Liver (tissue), 9 donors: ENCODE measurements around the gene PDZRN4. TPM values are rescaled to one million over a fixed set of nuclear protein-coding genes. Genes with fewer than 3 reads are reported as not detected.

Source experiments
- DNase-seq: peaks from one replicate; pipeline ENCODE4 v3.0.0-alpha.2; 2017; ENCODE audit warnings: low spot score
- H3K27ac ChIP-seq, 2 donors: one replicate each; pipeline ENCODE4 v1.7.0; 2013; ENCODE audit warnings: inconsistent platforms in 2 of 2, low read length in 2 of 2, control low read depth in 1 of 2, low read depth in 1 of 2, mild to moderate bottlenecking in 1 of 2
- H3K27me3 ChIP-seq, 4 donors: one replicate each; pipeline versions ENCODE4 v1.6.1 to v1.7.0; 2013; ENCODE audit warnings: low read length in 3 of 4, inconsistent platforms in 1 of 4, mild to moderate bottlenecking in 1 of 4, moderate library complexity in 1 of 4; ENCODE audit not compliant: control insufficient read depth in 4 of 4, insufficient read depth in 4 of 4
- H3K36me3 ChIP-seq, 4 donors: one replicate each; pipeline versions ENCODE4 v1.6.1 to v1.7.0; 2013; ENCODE audit warnings: low read length in 3 of 4, mild to moderate bottlenecking in 3 of 4, low read depth in 1 of 4, moderate library complexity in 1 of 4; ENCODE audit not compliant: control insufficient read depth in 4 of 4, insufficient read depth in 3 of 4
- H3K4me1 ChIP-seq, 4 donors: one replicate each; pipeline versions ENCODE4 v1.6.1 to v1.7.0; 2013; ENCODE audit warnings: low read length in 3 of 4, mild to moderate bottlenecking in 3 of 4, moderate library complexity in 1 of 4; ENCODE audit not compliant: control insufficient read depth in 4 of 4, insufficient read depth in 4 of 4
- H3K4me3 ChIP-seq, 3 donors: one replicate each; pipeline versions ENCODE4 v1.6.1 to v1.7.0; 2013; ENCODE audit warnings: low read length in 3 of 3, control low read depth in 1 of 3, low read depth in 1 of 3, mild to moderate bottlenecking in 1 of 3
- H3K9ac ChIP-seq, 2 donors: one replicate each; pipeline ENCODE4 v1.7.0; 2013; ENCODE audit warnings: low read length in 2 of 2, mild to moderate bottlenecking in 2 of 2, moderate library complexity in 2 of 2, control low read depth in 1 of 2, low read depth in 1 of 2
- H3K9me3 ChIP-seq, 4 donors: one replicate each; pipeline versions ENCODE4 v1.6.1 to v1.7.0; 2013; ENCODE audit warnings: low read length in 3 of 4; ENCODE audit not compliant: control insufficient read depth in 4 of 4
- EGR1 ChIP-seq, 2 donors: IDR thresholded peaks; 2 replicates each; pipeline ENCODE4 v1.6.1; 2016 to 2018; ENCODE audit warnings: antibody characterized with exemption in 2 of 2, low read depth in 2 of 2
- FOXA1 ChIP-seq: IDR thresholded peaks from 2 replicates; pipeline ENCODE4 v1.6.1; 2016; ENCODE audit warnings: antibody characterized with exemption
- GABPA ChIP-seq, 2 donors: IDR thresholded peaks in 1 of 2; conservative IDR thresholded peaks in 1 of 2; 2 replicates each; pipeline ENCODE4 v1.6.1; 2016; ENCODE audit warnings: antibody characterized with exemption in 2 of 2, mild to moderate bottlenecking in 1 of 2, moderate library complexity in 1 of 2
- HNF4A ChIP-seq, 2 donors: conservative IDR thresholded peaks; 2 replicates each; pipeline ENCODE4 v1.6.1; 2016; ENCODE audit warnings: antibody characterized with exemption in 2 of 2, mild to moderate bottlenecking in 2 of 2
- HNF4G ChIP-seq: IDR thresholded peaks from 2 replicates; pipeline ENCODE4 v1.6.1; 2016; ENCODE audit warnings: antibody characterized with exemption
- JUND ChIP-seq, 2 donors: IDR thresholded peaks; 2 replicates each; pipeline ENCODE4 v1.6.1; 2016; ENCODE audit warnings: antibody characterized with exemption in 2 of 2
- NR2F2 ChIP-seq: IDR thresholded peaks from 2 replicates; pipeline ENCODE4 v1.6.1; 2016; ENCODE audit warnings: antibody characterized with exemption
- RAD21 ChIP-seq, 2 donors: IDR thresholded peaks; 2 replicates each; pipeline ENCODE4 v1.6.1; 2016; ENCODE audit warnings: antibody characterized with exemption in 2 of 2, mild to moderate bottlenecking in 2 of 2
- SP1 ChIP-seq: IDR thresholded peaks from 2 replicates; pipeline ENCODE4 v1.6.1; 2018; ENCODE audit warnings: antibody characterized with exemption, mild to moderate bottlenecking
- YY1 ChIP-seq: IDR thresholded peaks from 2 replicates; pipeline ENCODE4 v1.6.1; 2016; ENCODE audit warnings: antibody characterized with exemption, mild to moderate bottlenecking
- WGBS: extraction: QIAGEN DNeasy Blood & Tissue Kit; methylation state at CpG from one replicate; pipeline ENCODE4 v1.1.7; 2013; 5-methylcytosine and 5-hydroxymethylcytosine counted together
- polyA plus RNA-seq, 2 donors: library from polyadenylated mRNA; stranded (reverse) in 1 of 2; unstranded in 1 of 2; fragments of 200-250 nt in 1 of 2; fragments of >200 nt in 1 of 2; fragmentation: Nextera tagmentation in 1 of 2; extraction: Ambion mirVana in 1 of 2; gene quantifications; one replicate each; pipeline versions ENCODE4 v1.2.1 to v1.2.3, GENCODE V29; 2013 to 2015
- total RNA-seq, 2 donors: library from RNA; depleted of rRNA; stranded (reverse); fragments of >200 nt; gene quantifications; one replicate each; pipeline ENCODE4 v1.2.3, GENCODE V29; 2014
- TF ChIP-seq, protein P1 (sequence below): IDR thresholded peaks from 2 replicates; pipeline ENCODE4 v1.6.1; 2016; ENCODE audit warnings: antibody characterized with exemption
- TF ChIP-seq, protein P2 (sequence below): fragments of 150-350 bp; IDR thresholded peaks from 2 replicates; pipeline ENCODE4 v1.5.1; 2017; ENCODE audit warnings: improper control_type of control experiment, low read depth, low read length; ENCODE audit not compliant: missing input control
- TF ChIP-seq, protein P3 (sequence below): IDR thresholded peaks from 2 replicates; pipeline ENCODE4 v1.6.1; 2016; ENCODE audit warnings: antibody characterized with exemption
- TF ChIP-seq, protein P4 (sequence below): IDR thresholded peaks from 2 replicates; pipeline ENCODE4 v1.6.1; 2016; ENCODE audit warnings: antibody characterized with exemption, mild to moderate bottlenecking
- TF ChIP-seq, protein P5 (sequence below): IDR thresholded peaks from 2 replicates; pipeline ENCODE4 v1.6.1; 2016; ENCODE audit warnings: antibody characterized with exemption
- donor health status: healthy.
- donor health status: healthy.
- donor health status: healthy.
- donor health status: healthy.
- donor health status: healthy.

Gene PDZRN4
- total and polyA plus RNA-seq, 4 donors, result 0.11 to 1.1 (median 0.24) TPM

- WGBS, result 77% methylated on average over 1 of the region's 1 CpG
- Histone ChIP-seq H3K36me3 (no peaks in the 10 kb centered on the region), H3K27ac (no peak overlapping the region), H3K4me3 (no peak overlapping the region), H3K9me3 (no peaks in the 10 kb centered on the region), H3K27me3 (peaks cover 0 to 6% (median 2%) of the 10 kb centered on the region in 4 donors), H3K4me1 (peaks cover 0 to 3% (median 1%) of the 10 kb centered on the region in 4 donors), H3K9ac (no peak overlapping the region)
- DNase-seq, result no peak
- TF ChIP-seq, protein P1, sequence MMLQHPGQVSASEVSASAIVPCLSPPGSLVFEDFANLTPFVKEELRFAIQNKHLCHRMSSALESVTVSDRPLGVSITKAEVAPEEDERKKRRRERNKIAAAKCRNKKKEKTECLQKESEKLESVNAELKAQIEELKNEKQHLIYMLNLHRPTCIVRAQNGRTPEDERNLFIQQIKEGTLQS, result no peak
- no peak for TF ChIP-seq EGR1 (IDR thresholded peaks at IDR 0.05; ENCODE audit: low read depth in 2 of 2)
- TF ChIP-seq JUND (IDR thresholded peaks at IDR 0.05), result no peak
- TF ChIP-seq, protein P2, sequence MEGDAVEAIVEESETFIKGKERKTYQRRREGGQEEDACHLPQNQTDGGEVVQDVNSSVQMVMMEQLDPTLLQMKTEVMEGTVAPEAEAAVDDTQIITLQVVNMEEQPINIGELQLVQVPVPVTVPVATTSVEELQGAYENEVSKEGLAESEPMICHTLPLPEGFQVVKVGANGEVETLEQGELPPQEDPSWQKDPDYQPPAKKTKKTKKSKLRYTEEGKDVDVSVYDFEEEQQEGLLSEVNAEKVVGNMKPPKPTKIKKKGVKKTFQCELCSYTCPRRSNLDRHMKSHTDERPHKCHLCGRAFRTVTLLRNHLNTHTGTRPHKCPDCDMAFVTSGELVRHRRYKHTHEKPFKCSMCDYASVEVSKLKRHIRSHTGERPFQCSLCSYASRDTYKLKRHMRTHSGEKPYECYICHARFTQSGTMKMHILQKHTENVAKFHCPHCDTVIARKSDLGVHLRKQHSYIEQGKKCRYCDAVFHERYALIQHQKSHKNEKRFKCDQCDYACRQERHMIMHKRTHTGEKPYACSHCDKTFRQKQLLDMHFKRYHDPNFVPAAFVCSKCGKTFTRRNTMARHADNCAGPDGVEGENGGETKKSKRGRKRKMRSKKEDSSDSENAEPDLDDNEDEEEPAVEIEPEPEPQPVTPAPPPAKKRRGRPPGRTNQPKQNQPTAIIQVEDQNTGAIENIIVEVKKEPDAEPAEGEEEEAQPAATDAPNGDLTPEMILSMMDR, result no peak
- TF ChIP-seq, protein P3, sequence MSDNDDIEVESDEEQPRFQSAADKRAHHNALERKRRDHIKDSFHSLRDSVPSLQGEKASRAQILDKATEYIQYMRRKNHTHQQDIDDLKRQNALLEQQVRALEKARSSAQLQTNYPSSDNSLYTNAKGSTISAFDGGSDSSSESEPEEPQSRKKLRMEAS, result no peak
- no peak for TF ChIP-seq RAD21 (IDR thresholded peaks at IDR 0.05)
- TF ChIP-seq, protein P4, sequence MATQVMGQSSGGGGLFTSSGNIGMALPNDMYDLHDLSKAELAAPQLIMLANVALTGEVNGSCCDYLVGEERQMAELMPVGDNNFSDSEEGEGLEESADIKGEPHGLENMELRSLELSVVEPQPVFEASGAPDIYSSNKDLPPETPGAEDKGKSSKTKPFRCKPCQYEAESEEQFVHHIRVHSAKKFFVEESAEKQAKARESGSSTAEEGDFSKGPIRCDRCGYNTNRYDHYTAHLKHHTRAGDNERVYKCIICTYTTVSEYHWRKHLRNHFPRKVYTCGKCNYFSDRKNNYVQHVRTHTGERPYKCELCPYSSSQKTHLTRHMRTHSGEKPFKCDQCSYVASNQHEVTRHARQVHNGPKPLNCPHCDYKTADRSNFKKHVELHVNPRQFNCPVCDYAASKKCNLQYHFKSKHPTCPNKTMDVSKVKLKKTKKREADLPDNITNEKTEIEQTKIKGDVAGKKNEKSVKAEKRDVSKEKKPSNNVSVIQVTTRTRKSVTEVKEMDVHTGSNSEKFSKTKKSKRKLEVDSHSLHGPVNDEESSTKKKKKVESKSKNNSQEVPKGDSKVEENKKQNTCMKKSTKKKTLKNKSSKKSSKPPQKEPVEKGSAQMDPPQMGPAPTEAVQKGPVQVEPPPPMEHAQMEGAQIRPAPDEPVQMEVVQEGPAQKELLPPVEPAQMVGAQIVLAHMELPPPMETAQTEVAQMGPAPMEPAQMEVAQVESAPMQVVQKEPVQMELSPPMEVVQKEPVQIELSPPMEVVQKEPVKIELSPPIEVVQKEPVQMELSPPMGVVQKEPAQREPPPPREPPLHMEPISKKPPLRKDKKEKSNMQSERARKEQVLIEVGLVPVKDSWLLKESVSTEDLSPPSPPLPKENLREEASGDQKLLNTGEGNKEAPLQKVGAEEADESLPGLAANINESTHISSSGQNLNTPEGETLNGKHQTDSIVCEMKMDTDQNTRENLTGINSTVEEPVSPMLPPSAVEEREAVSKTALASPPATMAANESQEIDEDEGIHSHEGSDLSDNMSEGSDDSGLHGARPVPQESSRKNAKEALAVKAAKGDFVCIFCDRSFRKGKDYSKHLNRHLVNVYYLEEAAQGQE, result no peak
- TF ChIP-seq SP1, result no peak
- TF ChIP-seq FOXA1, result no peak
Observed at GRCh38 chr12:41193311-41193710, 5.2 kb downstream of the PDZRN4 start.

DNA sequence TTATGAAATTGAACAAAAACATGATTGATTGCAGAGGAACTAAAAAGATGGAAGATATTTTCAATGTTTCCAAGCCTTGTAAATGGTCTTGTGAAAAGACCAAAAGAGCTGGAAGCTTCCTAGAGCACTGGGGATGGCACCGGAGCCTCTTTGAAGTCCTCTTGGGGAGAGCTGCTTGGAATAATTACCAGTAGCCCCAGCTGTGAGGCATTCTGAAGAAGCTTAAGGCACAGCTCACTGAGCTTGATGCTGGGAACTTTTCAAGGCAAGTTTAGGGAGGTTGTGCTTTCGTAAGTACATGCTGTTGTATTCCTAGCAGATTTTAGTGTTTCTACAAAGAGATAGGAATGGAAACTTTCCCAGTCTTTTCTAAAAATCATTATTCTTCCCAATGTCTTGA lies 13.9 kb downstream of the PDZRN4 start:
- no peaks in the 10 kb centered on the region for H3K27me3 ChIP-seq
- no peak for DNase-seq
- no peaks in the 10 kb centered on the region for H3K9me3 ChIP-seq
- no peaks in the 10 kb centered on the region for H3K36me3 ChIP-seq
- no peak overlapping the region for H3K27ac ChIP-seq
- H3K4me3 ChIP-seq, result no peak overlapping the region
- peaks cover 0 to 3% (median 0%) of the 10 kb centered on the region in 4 donors for H3K4me1 ChIP-seq
- WGBS, result 67% methylated on average over 2 of the region's 2 CpGs
- TF ChIP-seq HNF4G, result no peak
- TF ChIP-seq RAD21 (IDR thresholded peaks at IDR 0.05), result no peak
- no peak for TF ChIP-seq NR2F2
- TF ChIP-seq EGR1 (IDR thresholded peaks at IDR 0.05; ENCODE audit: low read depth in 2 of 2), result no peak
- no peak for TF ChIP-seq HNF4A (conservative IDR thresholded peaks at IDR 0.05)
- no peak for TF ChIP-seq GABPA (IDR thresholded peaks at IDR 0.05 in 1 of 2, conservative IDR thresholded peaks at IDR 0.05 in 1 of 2)
- no peak for TF ChIP-seq SP1
- TF ChIP-seq, protein P4, result no peak
- TF ChIP-seq, protein P3, result no peak
- TF ChIP-seq, protein P5, sequence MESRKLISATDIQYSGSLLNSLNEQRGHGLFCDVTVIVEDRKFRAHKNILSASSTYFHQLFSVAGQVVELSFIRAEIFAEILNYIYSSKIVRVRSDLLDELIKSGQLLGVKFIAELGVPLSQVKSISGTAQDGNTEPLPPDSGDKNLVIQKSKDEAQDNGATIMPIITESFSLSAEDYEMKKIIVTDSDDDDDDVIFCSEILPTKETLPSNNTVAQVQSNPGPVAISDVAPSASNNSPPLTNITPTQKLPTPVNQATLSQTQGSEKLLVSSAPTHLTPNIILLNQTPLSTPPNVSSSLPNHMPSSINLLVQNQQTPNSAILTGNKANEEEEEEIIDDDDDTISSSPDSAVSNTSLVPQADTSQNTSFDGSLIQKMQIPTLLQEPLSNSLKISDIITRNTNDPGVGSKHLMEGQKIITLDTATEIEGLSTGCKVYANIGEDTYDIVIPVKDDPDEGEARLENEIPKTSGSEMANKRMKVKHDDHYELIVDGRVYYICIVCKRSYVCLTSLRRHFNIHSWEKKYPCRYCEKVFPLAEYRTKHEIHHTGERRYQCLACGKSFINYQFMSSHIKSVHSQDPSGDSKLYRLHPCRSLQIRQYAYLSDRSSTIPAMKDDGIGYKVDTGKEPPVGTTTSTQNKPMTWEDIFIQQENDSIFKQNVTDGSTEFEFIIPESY, result no peak
- TF ChIP-seq, protein P2, result no peak
- TF ChIP-seq, protein P1, result no peak
- no peak for TF ChIP-seq YY1
- no peak for TF ChIP-seq FOXA1
- H3K9ac ChIP-seq, result no peak overlapping the region
